HS-5 (cell line): Measurements from ENCODE around the gene CDK5.
A peak's percentile ranks its signal among the peaks of the same experiment; 100 is the strongest.

ENCODE experiments used
- DNase-seq: peaks from one replicate; pipeline ENCODE4 v3.0.0-alpha.2; 2012; ENCODE audit warnings: low read depth

Gene CDK5

GRCh38 chr7:151073990-151074389 is 16.3 kb upstream of the CDK5 start:
- no peak for DNase-seq

GRCh38 chr7:151071032-151071866 is 13.6 kb upstream of the CDK5 start:
- no peak for DNase-seq

GRCh38 chr7:151070574-151070960 is 12.9 kb upstream of the CDK5 start:
- no peak for DNase-seq

- DNase-seq = no peak
Observed at GRCh38 chr7:151069841-151070573, 12.3 kb upstream of the CDK5 start.

GRCh38 chr7:151068069-151068773 is 10.5 kb upstream of the CDK5 start:
- DNase-seq = no peak

- DNase-seq = no peak
Observed at GRCh38 chr7:151066273-151066974, 8.7 kb upstream of the CDK5 start.

GRCh38 chr7:151065516-151065915 is 7.8 kb upstream of the CDK5 start:
- no peak for DNase-seq

GRCh38 chr7:151064993-151065392 is 7.3 kb upstream of the CDK5 start:
- no peak for DNase-seq

GRCh38 chr7:151064454-151064853 is 6.8 kb upstream of the CDK5 start:
- no peak for DNase-seq

GRCh38 chr7:151063212-151063561 is 5.5 kb upstream of the CDK5 start:
- DNase-seq = no peak

GRCh38 chr7:151062399-151063211 is 4.9 kb upstream of the CDK5 start:
- no peak for DNase-seq

- DNase-seq = no peak
Observed at GRCh38 chr7:151062111-151062398, 4.4 kb upstream of the CDK5 start.

- no peak for DNase-seq
Observed at GRCh38 chr7:151061213-151062110, 3.8 kb upstream of the CDK5 start.

- DNase-seq = no peak
Observed at GRCh38 chr7:151060416-151061212, 2.9 kb upstream of the CDK5 start.

GRCh38 chr7:151060113-151060415 is 2.4 kb upstream of the CDK5 start:
- no peak for DNase-seq

GRCh38 chr7:151059367-151060112 is 1.8 kb upstream of the CDK5 start, which contains the start of gene SLC4A2:
Gene SLC4A2, plus strand, starts transcription at chr7:151059589. Its CDS starts 2,399 bp downstream, at chr7:151061988.
- no peak for DNase-seq

- no peak for DNase-seq
Observed at GRCh38 chr7:151058781-151059366, 1.2 kb upstream of the CDK5 start.

GRCh38 chr7:151057989-151058780 is 488 bp upstream of the CDK5 start:
- peak; percentile 84 for DNase-seq
